ENCODE measurements around the gene EXOC7. TPM values are rescaled to one million over a fixed set of nuclear protein-coding genes. Genes with fewer than 3 reads are reported as not detected.
A peak's percentile ranks its signal among the peaks of the same experiment; 100 is the strongest.

Gene EXOC7
- total RNA-seq, 1 experiment from 2014 or later: 160 TPM

- no peak overlapping the region for H3K4me2 ChIP-seq (ENCODE audit: insufficient read depth, insufficient read length, low read length)
- H3K56ac ChIP-seq (ENCODE audit: insufficient read length, low read depth, low read length): no peak overlapping the region
- no peak overlapping the region for H4K5ac ChIP-seq (ENCODE audit: insufficient read length, low read depth, low read length)
- no peak overlapping the region for H2AK5ac ChIP-seq (ENCODE audit: insufficient read length, low read length)
- no peak overlapping the region for H2BK120ac ChIP-seq (ENCODE audit: low read depth, low read length, poor library complexity, severe bottlenecking)
- H3K18ac ChIP-seq (ENCODE audit: insufficient read length, low read depth, low read length): no peak overlapping the region
- H3T11ph ChIP-seq (ENCODE audit: low read length): no peak overlapping the region
- no peak overlapping the region for H3K9ac ChIP-seq (ENCODE audit: extremely low read depth, insufficient read length, low read length)
- no peak overlapping the region; a peak in 1 of 5 replicates for H3K4me3 Mint-ChIP-seq
- H3K23me2 ChIP-seq (ENCODE audit: insufficient read length, low read depth, low read length, poor library complexity, severe bottlenecking): no peaks in the 10 kb centered on the region
- H3K27ac ChIP-seq (ENCODE audit: insufficient read length, low read depth, low read length): no peak overlapping the region
- H4K91ac ChIP-seq (ENCODE audit: insufficient read length, low read depth, low read length): no peak overlapping the region
- peak overlapping the region in 1 of 3 experiments; percentile 64; a peak in 1 of 7 replicates for H3K27ac Mint-ChIP-seq
- H2BK20ac ChIP-seq (ENCODE audit: low read depth, low read length, poor library complexity, severe bottlenecking): no peak overlapping the region
- peaks cover 31 to 32% of the 10 kb centered on the region in 2 experiments for H3K4me1 Mint-ChIP-seq
- H3K36me3 Mint-ChIP-seq (ENCODE audit: insufficient read depth in 1 of 3, low read depth in 3 of 3): no peaks in the 10 kb centered on the region
- H2BK15ac ChIP-seq (ENCODE audit: low read depth, low read length): no peak overlapping the region
- no peak overlapping the region for H2AFZ ChIP-seq (ENCODE audit: low read length)
- TF ChIP-seq CTCF (conservative IDR thresholded peaks at IDR 0.05): peak; percentile 71
- H3K79me1 ChIP-seq (ENCODE audit: insufficient read depth, low read depth, low read length, poor library complexity, severe bottlenecking): no peaks in the 10 kb centered on the region
- no peaks in the 10 kb centered on the region for H3K9me3 ChIP-seq (ENCODE audit: control insufficient read depth, low read depth, low read length)
- H4K20me1 ChIP-seq (ENCODE audit: control insufficient read depth, insufficient read depth, insufficient read length): no peaks in the 10 kb centered on the region
- no peaks in the 10 kb centered on the region for H3K27me3 ChIP-seq (ENCODE audit: insufficient read depth, low read length)
- H3K27me3 Mint-ChIP-seq (ENCODE audit: low read depth): peaks cover 8% of the 10 kb centered on the region
- H3K23ac ChIP-seq (ENCODE audit: insufficient read length, low read depth, low read length): no peak overlapping the region
- DNase-seq: peak; percentile 84
- no peak overlapping the region for H3K4ac ChIP-seq (ENCODE audit: low read depth, low read length)
- no peak overlapping the region for H2BK5ac ChIP-seq (ENCODE audit: insufficient read length, low read length)
- WGBS (ENCODE audit: extremely low coverage, insufficient read length, low lambda C conversion rate): no CpG with 5 or more reads among the region's 22 CpGs
- no peaks in the 10 kb centered on the region for H3K9me3 Mint-ChIP-seq
- no peaks in the 10 kb centered on the region; the same call in 1 of the 2 replicates for H3K4me1 ChIP-seq (ENCODE audit: insufficient read depth, low read length)
- no peaks in the 10 kb centered on the region for H3K79me2 ChIP-seq (ENCODE audit: insufficient read depth, low read length)
- no peak overlapping the region for H3K14ac ChIP-seq (ENCODE audit: insufficient read depth, low read length)
- H4K8ac ChIP-seq (replicated peaks; ENCODE audit: insufficient read length, low read depth, low read length): no peak overlapping the region
- H2BK12ac ChIP-seq (ENCODE audit: insufficient read length, low read depth, low read length): no peak overlapping the region
These were observed 21.2 kb upstream of the EXOC7 start for GRCh38 chr17:76124582-76125390.
